ENCODE results near the gene NADSYN1. TPM values are rescaled to one million over a fixed set of nuclear protein-coding genes. Genes with fewer than 3 reads are reported as not detected.

The NADSYN1 gene
- total RNA-seq, 1 experiment from 2014 or later: 45.1 TPM

DNA sequence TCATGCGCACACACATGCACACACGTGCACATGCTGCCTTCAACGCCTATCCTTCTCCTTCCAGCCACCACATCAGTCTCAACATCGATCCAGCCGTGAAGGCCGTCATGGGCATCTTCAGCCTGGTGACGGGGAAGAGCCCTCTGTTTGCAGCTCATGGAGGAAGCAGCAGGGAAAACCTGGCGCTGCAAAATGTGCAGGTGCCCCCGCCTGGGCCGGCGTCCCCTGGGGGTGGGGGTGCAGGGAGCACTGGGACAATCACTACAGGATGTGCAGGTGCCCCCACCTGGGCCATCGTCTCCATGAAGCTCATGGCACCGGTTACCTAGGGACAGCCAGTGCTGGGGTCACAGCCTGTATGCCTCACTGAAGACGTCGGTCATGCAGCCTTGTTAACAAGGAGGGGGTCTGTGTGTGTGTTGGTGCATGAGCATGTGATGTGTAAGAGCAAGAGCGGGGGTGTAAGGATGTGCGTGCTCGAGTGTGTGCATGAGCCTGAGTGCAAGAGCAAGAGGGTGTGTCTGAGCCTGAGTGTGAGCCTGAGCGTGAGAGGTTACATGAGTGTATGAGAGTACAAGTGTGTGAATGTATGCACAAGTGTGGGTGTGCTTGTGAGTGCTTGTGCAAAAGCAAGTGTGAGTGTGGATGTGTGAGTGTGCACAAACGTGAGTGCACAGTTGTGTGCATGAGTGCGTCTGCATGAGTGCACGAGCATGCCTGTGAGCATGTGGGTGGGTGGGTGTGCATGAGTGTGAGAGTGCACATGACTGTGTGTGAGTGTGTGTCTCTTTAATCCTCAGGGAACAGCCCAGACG lies 31.5 kb downstream of the NADSYN1 start:
- H3K4me3 Mint-ChIP-seq: no peak overlapping the region
- CTCF ChIA-PET: interaction anchor here (0.5 kb wide), 1 partner anchor 32 kb away, joined by 3 read pairs; the partner anchor contains the start of gene NADSYN1
- POLR2A ChIA-PET: no interaction called here

DNA sequence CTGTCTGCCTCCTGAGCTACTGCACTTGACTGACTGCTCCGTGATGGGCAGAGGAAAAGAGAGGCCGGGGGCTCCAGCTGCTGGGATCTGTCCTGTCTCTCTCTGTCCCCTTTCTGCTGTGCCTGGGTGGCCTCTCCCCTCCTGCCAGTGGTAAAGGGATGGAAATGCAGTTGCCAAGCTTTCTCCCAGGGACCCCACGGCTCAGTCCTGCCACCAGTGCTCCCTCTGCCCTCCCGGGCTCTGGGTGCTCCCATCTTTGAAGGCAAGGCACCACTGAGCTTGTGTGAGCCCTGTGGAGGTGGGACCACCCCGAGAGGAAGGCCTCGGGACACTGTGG lies 32.0 kb downstream of the NADSYN1 start:
- no peaks in the 10 kb centered on the region for H3K27me3 Mint-ChIP-seq (ENCODE audit: low read depth)
- no peak overlapping the region for H3K4me3 Mint-ChIP-seq
- DNase-seq (ENCODE audit: low spot score) (no peak), ATAC-seq (no peak)
- H3K27ac Mint-ChIP-seq: no peak overlapping the region
- H3K36me3 Mint-ChIP-seq: peaks cover 55% of the 10 kb centered on the region
- H3K4me1 Mint-ChIP-seq: peaks cover 6% of the 10 kb centered on the region
- peaks cover 4% of the 10 kb centered on the region; the same call in 1 of the 2 replicates for H3K9me3 Mint-ChIP-seq
- CTCF ChIA-PET: no interaction called here
- TF ChIP-seq GRHL2 (CRISPR knock-in tag; IDR thresholded peaks at IDR 0.05; ENCODE audit: insufficient replicate concordance, severe bottlenecking) (no peak), SMAD3 (CRISPR knock-in tag; IDR thresholded peaks at IDR 0.05; ENCODE audit: borderline replicate concordance) (no peak), NR3C1 (CRISPR knock-in tag; conservative IDR thresholded peaks at IDR 0.05; ENCODE audit: low read depth) (no peak), FOXJ3 (CRISPR knock-in tag; IDR thresholded peaks at IDR 0.05; ENCODE audit: borderline replicate concordance) (no peak), SOX15 (CRISPR knock-in tag; IDR thresholded peaks at IDR 0.05) (no peak), TP53 (CRISPR knock-in tag; IDR thresholded peaks at IDR 0.05) (no peak), TCF7 (CRISPR knock-in tag; IDR thresholded peaks at IDR 0.05; ENCODE audit: low read depth) (no peak), ZNF121 (CRISPR knock-in tag; IDR thresholded peaks at IDR 0.05) (no peak), CREM (CRISPR knock-in tag; IDR thresholded peaks at IDR 0.05) (no peak)
- TF ChIP-seq, protein P1, sequence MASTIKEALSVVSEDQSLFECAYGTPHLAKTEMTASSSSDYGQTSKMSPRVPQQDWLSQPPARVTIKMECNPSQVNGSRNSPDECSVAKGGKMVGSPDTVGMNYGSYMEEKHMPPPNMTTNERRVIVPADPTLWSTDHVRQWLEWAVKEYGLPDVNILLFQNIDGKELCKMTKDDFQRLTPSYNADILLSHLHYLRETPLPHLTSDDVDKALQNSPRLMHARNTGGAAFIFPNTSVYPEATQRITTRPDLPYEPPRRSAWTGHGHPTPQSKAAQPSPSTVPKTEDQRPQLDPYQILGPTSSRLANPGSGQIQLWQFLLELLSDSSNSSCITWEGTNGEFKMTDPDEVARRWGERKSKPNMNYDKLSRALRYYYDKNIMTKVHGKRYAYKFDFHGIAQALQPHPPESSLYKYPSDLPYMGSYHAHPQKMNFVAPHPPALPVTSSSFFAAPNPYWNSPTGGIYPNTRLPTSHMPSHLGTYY (CRISPR knock-in tag; IDR thresholded peaks at IDR 0.05): no peak
- TF ChIP-seq, protein P2, sequence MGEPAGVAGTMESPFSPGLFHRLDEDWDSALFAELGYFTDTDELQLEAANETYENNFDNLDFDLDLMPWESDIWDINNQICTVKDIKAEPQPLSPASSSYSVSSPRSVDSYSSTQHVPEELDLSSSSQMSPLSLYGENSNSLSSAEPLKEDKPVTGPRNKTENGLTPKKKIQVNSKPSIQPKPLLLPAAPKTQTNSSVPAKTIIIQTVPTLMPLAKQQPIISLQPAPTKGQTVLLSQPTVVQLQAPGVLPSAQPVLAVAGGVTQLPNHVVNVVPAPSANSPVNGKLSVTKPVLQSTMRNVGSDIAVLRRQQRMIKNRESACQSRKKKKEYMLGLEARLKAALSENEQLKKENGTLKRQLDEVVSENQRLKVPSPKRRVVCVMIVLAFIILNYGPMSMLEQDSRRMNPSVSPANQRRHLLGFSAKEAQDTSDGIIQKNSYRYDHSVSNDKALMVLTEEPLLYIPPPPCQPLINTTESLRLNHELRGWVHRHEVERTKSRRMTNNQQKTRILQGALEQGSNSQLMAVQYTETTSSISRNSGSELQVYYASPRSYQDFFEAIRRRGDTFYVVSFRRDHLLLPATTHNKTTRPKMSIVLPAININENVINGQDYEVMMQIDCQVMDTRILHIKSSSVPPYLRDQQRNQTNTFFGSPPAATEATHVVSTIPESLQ (CRISPR knock-in tag; IDR thresholded peaks at IDR 0.05): no peak
- TF ChIP-seq, protein P3, sequence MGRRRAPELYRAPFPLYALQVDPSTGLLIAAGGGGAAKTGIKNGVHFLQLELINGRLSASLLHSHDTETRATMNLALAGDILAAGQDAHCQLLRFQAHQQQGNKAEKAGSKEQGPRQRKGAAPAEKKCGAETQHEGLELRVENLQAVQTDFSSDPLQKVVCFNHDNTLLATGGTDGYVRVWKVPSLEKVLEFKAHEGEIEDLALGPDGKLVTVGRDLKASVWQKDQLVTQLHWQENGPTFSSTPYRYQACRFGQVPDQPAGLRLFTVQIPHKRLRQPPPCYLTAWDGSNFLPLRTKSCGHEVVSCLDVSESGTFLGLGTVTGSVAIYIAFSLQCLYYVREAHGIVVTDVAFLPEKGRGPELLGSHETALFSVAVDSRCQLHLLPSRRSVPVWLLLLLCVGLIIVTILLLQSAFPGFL (CRISPR knock-in tag; IDR thresholded peaks at IDR 0.05; ENCODE audit: borderline replicate concordance): no peak
- POLR2A ChIA-PET: no interaction called here

More for the DNA sequence above, 31.5 kb downstream of the NADSYN1 start:
- no peak for TF ChIP-seq GRHL2 (CRISPR knock-in tag; IDR thresholded peaks at IDR 0.05; ENCODE audit: insufficient replicate concordance, severe bottlenecking)
- no peak for TF ChIP-seq ZNF396 (CRISPR knock-in tag; IDR thresholded peaks at IDR 0.05; ENCODE audit: borderline replicate concordance)
- TF ChIP-seq KAT7 (CRISPR knock-in tag; IDR thresholded peaks at IDR 0.05; ENCODE audit: borderline replicate concordance): no peak
- no peak for TF ChIP-seq ATF1 (CRISPR knock-in tag; IDR thresholded peaks at IDR 0.05)
- TF ChIP-seq ZNF671 (CRISPR knock-in tag; IDR thresholded peaks at IDR 0.05): no peak
- no peak for TF ChIP-seq CBFB (CRISPR knock-in tag; IDR thresholded peaks at IDR 0.05; ENCODE audit: low read depth)
- TF ChIP-seq ZNF138 (CRISPR knock-in tag; conservative IDR thresholded peaks at IDR 0.05): no peak
- no peak for TF ChIP-seq FOXP1 (CRISPR knock-in tag; IDR thresholded peaks at IDR 0.05; ENCODE audit: borderline replicate concordance)
- TF ChIP-seq MXD4 (CRISPR knock-in tag; IDR thresholded peaks at IDR 0.05; ENCODE audit: borderline replicate concordance): no peak
- TF ChIP-seq, protein P2 (CRISPR knock-in tag; IDR thresholded peaks at IDR 0.05): no peak
- TF ChIP-seq, protein P4, sequence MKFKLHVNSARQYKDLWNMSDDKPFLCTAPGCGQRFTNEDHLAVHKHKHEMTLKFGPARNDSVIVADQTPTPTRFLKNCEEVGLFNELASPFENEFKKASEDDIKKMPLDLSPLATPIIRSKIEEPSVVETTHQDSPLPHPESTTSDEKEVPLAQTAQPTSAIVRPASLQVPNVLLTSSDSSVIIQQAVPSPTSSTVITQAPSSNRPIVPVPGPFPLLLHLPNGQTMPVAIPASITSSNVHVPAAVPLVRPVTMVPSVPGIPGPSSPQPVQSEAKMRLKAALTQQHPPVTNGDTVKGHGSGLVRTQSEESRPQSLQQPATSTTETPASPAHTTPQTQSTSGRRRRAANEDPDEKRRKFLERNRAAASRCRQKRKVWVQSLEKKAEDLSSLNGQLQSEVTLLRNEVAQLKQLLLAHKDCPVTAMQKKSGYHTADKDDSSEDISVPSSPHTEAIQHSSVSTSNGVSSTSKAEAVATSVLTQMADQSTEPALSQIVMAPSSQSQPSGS (CRISPR knock-in tag; IDR thresholded peaks at IDR 0.05; ENCODE audit: borderline replicate concordance, low read depth): no peak
- TF ChIP-seq, protein P5, sequence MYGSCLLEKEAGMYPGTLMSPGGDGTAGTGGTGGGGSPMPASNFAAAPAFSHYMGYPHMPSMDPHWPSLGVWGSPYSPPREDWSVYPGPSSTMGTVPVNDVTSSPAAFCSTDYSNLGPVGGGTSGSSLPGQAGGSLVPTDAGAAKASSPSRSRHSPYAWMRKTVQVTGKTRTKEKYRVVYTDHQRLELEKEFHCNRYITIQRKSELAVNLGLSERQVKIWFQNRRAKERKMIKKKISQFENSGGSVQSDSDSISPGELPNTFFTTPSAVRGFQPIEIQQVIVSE (CRISPR knock-in tag; IDR thresholded peaks at IDR 0.05; ENCODE audit: borderline replicate concordance): no peak
- TF ChIP-seq, protein P6, sequence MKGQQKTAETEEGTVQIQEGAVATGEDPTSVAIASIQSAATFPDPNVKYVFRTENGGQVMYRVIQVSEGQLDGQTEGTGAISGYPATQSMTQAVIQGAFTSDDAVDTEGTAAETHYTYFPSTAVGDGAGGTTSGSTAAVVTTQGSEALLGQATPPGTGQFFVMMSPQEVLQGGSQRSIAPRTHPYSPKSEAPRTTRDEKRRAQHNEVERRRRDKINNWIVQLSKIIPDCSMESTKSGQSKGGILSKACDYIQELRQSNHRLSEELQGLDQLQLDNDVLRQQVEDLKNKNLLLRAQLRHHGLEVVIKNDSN (CRISPR knock-in tag; IDR thresholded peaks at IDR 0.05): no peak
- no peak for TF ChIP-seq TP53 (CRISPR knock-in tag; IDR thresholded peaks at IDR 0.05)
- no peak for TF ChIP-seq FOXK1 (CRISPR knock-in tag; IDR thresholded peaks at IDR 0.05)
- Mint-ChIP-seq H3K9me3 (peaks cover 4% of the 10 kb centered on the region; the same call in 1 of the 2 replicates), H3K27ac (no peak overlapping the region), H3K36me3 (peaks cover 58% of the 10 kb centered on the region), H3K4me1 (peaks cover 6% of the 10 kb centered on the region), H3K27me3 (ENCODE audit: low read depth) (no peaks in the 10 kb centered on the region)
- ATAC-seq (no peak), DNase-seq (ENCODE audit: low spot score) (no peak)

Measured in WTC11 (cell line).